ENCODE data around the gene ATP11C.
"Not testable (repeated sequence)": the region's sequence is repeated elsewhere in the genome, so short reads cannot be mapped to it uniquely, and the experiment has no call there.

- not testable (repeated sequence) for TF ChIP-seq PAX5 (IDR thresholded peaks at IDR 0.05; ENCODE audit: insufficient read depth, low read length, severe bottlenecking); POLR2A (IDR thresholded peaks at IDR 0.05; ENCODE audit: low read depth, low read length); POLR2AphosphoS5 (IDR thresholded peaks at IDR 0.05; ENCODE audit: low read depth, low read length); TAF1 (IDR thresholded peaks at IDR 0.05; ENCODE audit: low read depth, low read length)
These were observed 96.5 kb downstream of the ATP11C start for GRCh38 chrX:139836335-139836734.
